Breast epithelium (tissue), 3 donors: ENCODE measurements around the gene MIEF1.

ENCODE experiments used
- CTCF ChIP-seq, 3 donors: fragments of 450-650 bp; IDR thresholded peaks; one replicate each; pipeline ENCODE4 v1.5.1; 2016 to 2017; ENCODE audit warnings: antibody characterized with exemption in 3 of 3, mild to moderate bottlenecking in 3 of 3, moderate library complexity in 3 of 3
- POLR2A ChIP-seq: fragments of 450-650 bp; IDR thresholded peaks from one replicate; pipeline ENCODE4 v1.6.1; 2016; ENCODE audit warnings: antibody characterized with exemption, mild to moderate bottlenecking, moderate library complexity
- POLR2AphosphoS5 ChIP-seq, 3 donors: sonication (generic); formaldehyde crosslinking; IDR thresholded peaks; one replicate each; pipeline ENCODE4 v1.6.1; 2017; ENCODE audit warnings: antibody characterized with exemption in 3 of 3

GRCh38 chr22:39547587-39547947, 45.5 kb downstream of the MIEF1 start:
- TF ChIP-seq POLR2A = no peak
- TF ChIP-seq CTCF (IDR thresholded peaks at IDR 0.05) = no peak
- TF ChIP-seq POLR2AphosphoS5 (IDR thresholded peaks at IDR 0.05) = no peak
